Aorta (tissue), 5 donors: ENCODE data around the gene TMEM252. TPM values are rescaled to one million over a fixed set of nuclear protein-coding genes. Genes with fewer than 3 reads are reported as not detected.

Experiments used
- ATAC-seq: fragments of 200-7000 bp; cut with Tn5 transposase; one replicate; pipeline ENCODE4 v1.9.1; 2022; ENCODE audit warnings: moderate library complexity; ENCODE audit not compliant: low FRiP score
- DNase-seq, 2 donors: peaks; one replicate each; pipeline ENCODE4 v3.0.0-alpha.2; 2020
- H3K27ac ChIP-seq, 2 donors: one replicate each; pipeline ENCODE4 v1.5.1; 2013; ENCODE audit warnings: low read length in 2 of 2, mild to moderate bottlenecking in 2 of 2, moderate library complexity in 2 of 2, control low read depth in 1 of 2, inconsistent platforms in 1 of 2, low read depth in 1 of 2
- H3K27me3 ChIP-seq, 2 donors: one replicate each; pipeline ENCODE4 v1.6.1; 2013; ENCODE audit warnings: control low read depth in 1 of 2, low read length in 1 of 2, mild to moderate bottlenecking in 1 of 2, moderate library complexity in 1 of 2; ENCODE audit not compliant: insufficient read depth in 2 of 2, control insufficient read depth in 1 of 2
- H3K36me3 ChIP-seq, 2 donors: one replicate each; pipeline ENCODE4 v1.6.1; 2013; ENCODE audit warnings: control low read depth in 1 of 2, low read length in 1 of 2, mild to moderate bottlenecking in 1 of 2; ENCODE audit not compliant: insufficient read depth in 2 of 2, control insufficient read depth in 1 of 2
- H3K4me1 ChIP-seq, 2 donors: one replicate each; pipeline ENCODE4 v1.6.1; 2013; ENCODE audit warnings: low read length in 2 of 2, control low read depth in 1 of 2, mild to moderate bottlenecking in 1 of 2, moderate library complexity in 1 of 2; ENCODE audit not compliant: insufficient read depth in 2 of 2, control insufficient read depth in 1 of 2
- H3K4me3 ChIP-seq, 2 donors: one replicate each; pipeline ENCODE4 v1.5.1; 2013; ENCODE audit warnings: low read length in 2 of 2, control low read depth in 1 of 2, mild to moderate bottlenecking in 1 of 2
- H3K9me3 ChIP-seq: one replicate; pipeline ENCODE4 v1.6.1; 2013; ENCODE audit warnings: mild to moderate bottlenecking, low read length; ENCODE audit not compliant: control insufficient read depth
- WGBS, 2 donors: extraction: QIAGEN DNeasy Blood & Tissue Kit; methylation state at CpG; one replicate each; pipeline ENCODE4 v1.1.7; 2013; 5-methylcytosine and 5-hydroxymethylcytosine counted together
- intact Hi-C, 2 donors: fragments of 100-400 bp; cut with DNase I; formaldehyde crosslinking; loops; one replicate each; pipeline versions ENCODE4 v1.14.2 to v1.15.0; 2022
- polyA plus RNA-seq, 2 donors: library from polyadenylated mRNA; stranded (reverse); fragments of 200-250 nt; gene quantifications; one replicate each; pipeline ENCODE4 v1.2.3, GENCODE V29; 2013
- total RNA-seq, 2 donors: library from RNA; stranded (reverse); fragmentation: NEBNext Ultra II Directional; extraction: Animal tissue kit (Norgen Biotek cat#: 25700); gene quantifications; one replicate each; pipeline ENCODE4 v1.2.1, GENCODE V29; 2021
- donor health status: healthy with polysubstance abuse.
- donor health status: Bipolar disorder and iron deficiency.
- donor health status: DM: no; HTN: no; CAD: no.
- donor health status: DM: no; HTN: no; CAD: no.
- donor health status: DM: yes; HTN: yes; CAD: no.

The TMEM252 gene
- total and polyA plus RNA-seq, 4 donors, result 0.75 TPM; not detected in 3

GRCh38 chr9:68567565-68567964, 26.9 kb upstream of the TMEM252 start:
- ATAC-seq (peak; percentile 36), DNase-seq (no peak)
- no peaks in the 10 kb centered on the region for H3K36me3 ChIP-seq
- no peaks in the 10 kb centered on the region for H3K9me3 ChIP-seq
- H3K27ac ChIP-seq, result peak overlapping the region in 1 of 2 donors; percentile 0
- no peak overlapping the region for H3K4me3 ChIP-seq
- whole genome bisulfite sequencing, 2 donors, result 26 to 31% methylated on average over 3 of the region's 3 CpGs
- H3K27me3 ChIP-seq, result no peaks in the 10 kb centered on the region
- peaks cover 2 to 4% of the 10 kb centered on the region in 2 donors for H3K4me1 ChIP-seq
- intact Hi-C loops, result loop anchor here (5.0 to 10.0 kb wide), 2 partner anchors 60 to 63 kb away; no protein-coding TSS in a partner anchor

- ATAC-seq, result no peak
- Histone ChIP-seq H3K27me3 (no peaks in the 10 kb centered on the region), H3K27ac (no peak overlapping the region), H3K4me3 (no peak overlapping the region), H3K36me3 (no peaks in the 10 kb centered on the region), H3K9me3 (no peaks in the 10 kb centered on the region), H3K4me1 (peaks cover 1 to 2% of the 10 kb centered on the region in 2 donors)
- intact Hi-C loops, result loop anchor here in 1 of 2 donors (10.0 kb wide), 1 partner anchor 58 kb away; no protein-coding TSS in a partner anchor
- 69 to 70% methylated on average over 2 of the region's 2 CpGs for WGBS, 2 donors
- DNase-seq, result no peak
These were observed 21.8 kb upstream of the TMEM252 start for GRCh38 chr9:68562461-68562860.

GRCh38 chr9:68560071-68560844, 19.6 kb upstream of the TMEM252 start:
- H3K9me3 ChIP-seq, result no peaks in the 10 kb centered on the region
- ATAC-seq (peak; percentile 76), DNase-seq (peak in 1 of 2 donors; percentile 61)
- H3K4me1 ChIP-seq, result no peaks in the 10 kb centered on the region
- no peaks in the 10 kb centered on the region for H3K36me3 ChIP-seq
- H3K4me3 ChIP-seq, result no peak overlapping the region
- intact Hi-C loops, result loop anchor here in 1 of 2 donors (10.0 kb wide), 1 partner anchor 55 kb away; no protein-coding TSS in a partner anchor
- no peaks in the 10 kb centered on the region for H3K27me3 ChIP-seq
- WGBS, 2 donors, result 48 to 54% methylated on average over 14 of the region's 14 CpGs
- no peak overlapping the region for H3K27ac ChIP-seq

GRCh38 chr9:68558545-68558944, 17.9 kb upstream of the TMEM252 start:
- no peaks in the 10 kb centered on the region for H3K36me3 ChIP-seq
- H3K9me3 ChIP-seq, result no peaks in the 10 kb centered on the region
- no peak overlapping the region for H3K4me3 ChIP-seq
- intact Hi-C loops, result no loop called here
- 93% methylated on average over 5 of the region's 5 CpGs for WGBS, 2 donors
- H3K27ac ChIP-seq, result no peak overlapping the region
- ATAC-seq (no peak), DNase-seq (no peak)
- H3K4me1 ChIP-seq, result no peaks in the 10 kb centered on the region
- no peaks in the 10 kb centered on the region for H3K27me3 ChIP-seq

GRCh38 chr9:68555437-68556150, 14.9 kb upstream of the TMEM252 start:
- intact Hi-C loops, result no loop called here
- H3K4me3 ChIP-seq, result no peak overlapping the region
- H3K27me3 ChIP-seq, result no peaks in the 10 kb centered on the region
- no peaks in the 10 kb centered on the region for H3K36me3 ChIP-seq
- H3K4me1 ChIP-seq, result no peaks in the 10 kb centered on the region
- DNase-seq, result no peak
- no peaks in the 10 kb centered on the region for H3K9me3 ChIP-seq
- WGBS, 2 donors, result 55 to 72% methylated on average over 1 of the region's 1 CpG
- H3K27ac ChIP-seq, result no peak overlapping the region
- no peak for ATAC-seq

- ATAC-seq, result no peak
- no peaks in the 10 kb centered on the region for H3K4me1 ChIP-seq
These were observed 12.2 kb upstream of the TMEM252 start for GRCh38 chr9:68552700-68553476.

GRCh38 chr9:68551191-68551590, 10.5 kb upstream of the TMEM252 start:
- H3K9me3 ChIP-seq, result no peaks in the 10 kb centered on the region
- 44 to 54% methylated on average over 4 of the region's 4 CpGs for WGBS, 2 donors
- no peak overlapping the region for H3K4me3 ChIP-seq
- DNase-seq, result no peak
- no peak for ATAC-seq
- intact Hi-C loops, result no loop called here
- H3K4me1 ChIP-seq, result no peaks in the 10 kb centered on the region
- H3K36me3 ChIP-seq, result no peaks in the 10 kb centered on the region
- H3K27me3 ChIP-seq, result no peaks in the 10 kb centered on the region
- no peak overlapping the region for H3K27ac ChIP-seq

More at GRCh38 chr9:68552700-68553476, 12.2 kb upstream of the TMEM252 start:
- intact Hi-C loops, result no loop called here
- WGBS, 2 donors, result 54 to 59% methylated on average over 3 of the region's 3 CpGs
- DNase-seq, result no peak
- Histone ChIP-seq H3K27ac (no peak overlapping the region), H3K36me3 (no peaks in the 10 kb centered on the region), H3K27me3 (no peaks in the 10 kb centered on the region), H3K4me3 (no peak overlapping the region), H3K9me3 (no peaks in the 10 kb centered on the region)

- no peaks in the 10 kb centered on the region for H3K4me1 ChIP-seq
- no peaks in the 10 kb centered on the region for H3K36me3 ChIP-seq
- no peaks in the 10 kb centered on the region for H3K9me3 ChIP-seq
- WGBS, 2 donors, result 53 to 55% methylated on average over 3 of the region's 3 CpGs
- no peaks in the 10 kb centered on the region for H3K27me3 ChIP-seq
- DNase-seq, result no peak
- no peak overlapping the region for H3K27ac ChIP-seq
- no peak for ATAC-seq
- H3K4me3 ChIP-seq, result no peak overlapping the region
- intact Hi-C loops, result no loop called here
These were observed 7.6 kb upstream of the TMEM252 start for GRCh38 chr9:68548241-68548640.
